Measurements from ENCODE around the gene PRPF38B. TPM values are rescaled to one million over a fixed set of nuclear protein-coding genes. Genes with fewer than 3 reads are reported as not detected.

The PRPF38B gene
- total RNA-seq, 1 donor from 2014 or later = 52.2 TPM

GRCh38 chr1:108668777-108669176, 23.3 kb upstream of the PRPF38B start:
- Mint-ChIP-seq H3K36me3 (ENCODE audit: unreplicated experiment) (peaks cover 13% of the 10 kb centered on the region), H3K27ac (ENCODE audit: unreplicated experiment) (no peak overlapping the region), H3K9me3 (ENCODE audit: unreplicated experiment) (no peaks in the 10 kb centered on the region), H3K4me3 (ENCODE audit: unreplicated experiment) (no peak overlapping the region), H3K4me1 (ENCODE audit: low read depth, unreplicated experiment) (no peaks in the 10 kb centered on the region), H3K27me3 (ENCODE audit: unreplicated experiment) (no peaks in the 10 kb centered on the region)
- no peak for DNase-seq
- no peak for TF ChIP-seq CTCF (IDR thresholded peaks at IDR 0.05; ENCODE audit: partially characterized antibody, unreplicated experiment)

GRCh38 chr1:108669679-108670078, 22.4 kb upstream of the PRPF38B start:
- no peak for TF ChIP-seq CTCF (IDR thresholded peaks at IDR 0.05; ENCODE audit: partially characterized antibody, unreplicated experiment)
- no peak for DNase-seq
- H3K4me1 Mint-ChIP-seq (ENCODE audit: low read depth, unreplicated experiment) = no peaks in the 10 kb centered on the region
- H3K27ac Mint-ChIP-seq (ENCODE audit: unreplicated experiment) = no peak overlapping the region
- no peak overlapping the region for H3K4me3 Mint-ChIP-seq (ENCODE audit: unreplicated experiment)
- no peaks in the 10 kb centered on the region for H3K27me3 Mint-ChIP-seq (ENCODE audit: unreplicated experiment)
- peaks cover 18% of the 10 kb centered on the region for H3K36me3 Mint-ChIP-seq (ENCODE audit: unreplicated experiment)
- H3K9me3 Mint-ChIP-seq (ENCODE audit: unreplicated experiment) = peaks cover 1% of the 10 kb centered on the region

GRCh38 chr1:108670131-108670773, 21.9 kb upstream of the PRPF38B start:
- Mint-ChIP-seq H3K4me3 (ENCODE audit: unreplicated experiment) (no peak overlapping the region), H3K4me1 (ENCODE audit: low read depth, unreplicated experiment) (no peaks in the 10 kb centered on the region)
- no peak for TF ChIP-seq CTCF (IDR thresholded peaks at IDR 0.05; ENCODE audit: partially characterized antibody, unreplicated experiment)

GRCh38 chr1:108671143-108671542, 21.0 kb upstream of the PRPF38B start:
- no peak for DNase-seq
- H3K9me3 Mint-ChIP-seq (ENCODE audit: unreplicated experiment) = peaks cover 4% of the 10 kb centered on the region
- no peaks in the 10 kb centered on the region for H3K4me1 Mint-ChIP-seq (ENCODE audit: low read depth, unreplicated experiment)
- no peak overlapping the region for H3K27ac Mint-ChIP-seq (ENCODE audit: unreplicated experiment)
- no peak for TF ChIP-seq CTCF (IDR thresholded peaks at IDR 0.05; ENCODE audit: partially characterized antibody, unreplicated experiment)
- no peak overlapping the region for H3K4me3 Mint-ChIP-seq (ENCODE audit: unreplicated experiment)
- H3K36me3 Mint-ChIP-seq (ENCODE audit: unreplicated experiment) = peaks cover 21% of the 10 kb centered on the region
- no peaks in the 10 kb centered on the region for H3K27me3 Mint-ChIP-seq (ENCODE audit: unreplicated experiment)

More at GRCh38 chr1:108670131-108670773, 21.9 kb upstream of the PRPF38B start:
- Mint-ChIP-seq H3K27ac (ENCODE audit: unreplicated experiment) (no peak overlapping the region), H3K36me3 (ENCODE audit: unreplicated experiment) (peaks cover 21% of the 10 kb centered on the region), H3K9me3 (ENCODE audit: unreplicated experiment) (peaks cover 4% of the 10 kb centered on the region), H3K27me3 (ENCODE audit: unreplicated experiment) (no peaks in the 10 kb centered on the region)
- no peak for DNase-seq

GRCh38 chr1:108678706-108679105, 13.4 kb upstream of the PRPF38B start:
- TF ChIP-seq CTCF (IDR thresholded peaks at IDR 0.05; ENCODE audit: partially characterized antibody, unreplicated experiment) = no peak
- Mint-ChIP-seq H3K4me3 (ENCODE audit: unreplicated experiment) (no peak overlapping the region), H3K4me1 (ENCODE audit: low read depth, unreplicated experiment) (no peaks in the 10 kb centered on the region), H3K27ac (ENCODE audit: unreplicated experiment) (no peak overlapping the region), H3K9me3 (ENCODE audit: unreplicated experiment) (peaks cover 4% of the 10 kb centered on the region), H3K27me3 (ENCODE audit: unreplicated experiment) (no peaks in the 10 kb centered on the region), H3K36me3 (ENCODE audit: unreplicated experiment) (peaks cover 8% of the 10 kb centered on the region)
- no peak for DNase-seq
